ENCODE data around the gene ZNF814.
"Not testable (repeated sequence)": the region's sequence is repeated elsewhere in the genome, so short reads cannot be mapped to it uniquely, and the experiment has no call there.

The ZNF814 gene

GRCh38 chr19:57823608-57824007 lies 65.2 kb downstream of the ZNF814 start:
- H3K79me1 ChIP-seq (ENCODE audit: low read length); H3K9ac ChIP-seq (ENCODE audit: low read length); H3K4ac ChIP-seq (ENCODE audit: low read depth, low read length); H3K27ac ChIP-seq (ENCODE audit: low read depth, low read length); H3K18ac ChIP-seq (ENCODE audit: low read length); H4K91ac ChIP-seq (ENCODE audit: low read depth, low read length); H3K4me2 ChIP-seq (ENCODE audit: low read length); DNase-seq; H2BK120ac ChIP-seq (ENCODE audit: insufficient read depth, low read length, poor library complexity); H3K23ac ChIP-seq (ENCODE audit: low read length); H3K27me3 ChIP-seq (ENCODE audit: insufficient read depth, low read length); H2AK5ac ChIP-seq (ENCODE audit: low read length); H2AFZ ChIP-seq (ENCODE audit: insufficient read depth, low read length, poor library complexity); H2BK5ac ChIP-seq (ENCODE audit: low read depth, low read length, poor library complexity); H3K36me3 ChIP-seq (ENCODE audit: control insufficient read depth in 1 of 2, insufficient read depth in 2 of 2, low read length in 2 of 2); H2BK12ac ChIP-seq (ENCODE audit: low read length); H3K9me3 ChIP-seq (ENCODE audit: insufficient read depth, low read depth, low read length); H3K14ac ChIP-seq (ENCODE audit: low read length); H4K8ac ChIP-seq (ENCODE audit: low read depth, low read length); H3K4me3 ChIP-seq (ENCODE audit: low read depth, low read length); H4K12ac ChIP-seq (ENCODE audit: low read depth, low read length); H3K4me1 ChIP-seq (ENCODE audit: control insufficient read depth in 1 of 2, insufficient read depth in 2 of 2, low read length in 2 of 2): not testable (repeated sequence)
- H3K79me2 ChIP-seq (ENCODE audit: control insufficient read depth, insufficient read depth, low read length, poor library complexity) = peaks cover 14% of the 10 kb centered on the region
- no CpG with 5 or more reads among the region's 4 CpGs for WGBS (ENCODE audit: extremely low coverage, insufficient coverage, insufficient read length)

GRCh38 chr19:57823155-57823554 lies 65.7 kb downstream of the ZNF814 start:
- no CpG with 5 or more reads among the region's 2 CpGs for WGBS (ENCODE audit: extremely low coverage, insufficient coverage, insufficient read length)

GRCh38 chr19:57821501-57821900 lies 67.3 kb downstream of the ZNF814 start:
- H3K4me1 ChIP-seq (ENCODE audit: control insufficient read depth in 1 of 2, insufficient read depth in 2 of 2, low read length in 2 of 2) = peaks cover 8 to 17% of the 10 kb centered on the region in 2 experiments
- H3K36me3 ChIP-seq (ENCODE audit: control insufficient read depth in 1 of 2, insufficient read depth in 2 of 2, low read length in 2 of 2); H4K91ac ChIP-seq (ENCODE audit: low read depth, low read length); H3K18ac ChIP-seq (ENCODE audit: low read length); DNase-seq; H3K27me3 ChIP-seq (ENCODE audit: insufficient read depth, low read length); H2BK5ac ChIP-seq (ENCODE audit: low read depth, low read length, poor library complexity); H4K12ac ChIP-seq (ENCODE audit: low read depth, low read length); H2BK120ac ChIP-seq (ENCODE audit: insufficient read depth, low read length, poor library complexity); H3K4me2 ChIP-seq (ENCODE audit: low read length); H3K14ac ChIP-seq (ENCODE audit: low read length); H3K23ac ChIP-seq (ENCODE audit: low read length); H2AK5ac ChIP-seq (ENCODE audit: low read length); H3K4ac ChIP-seq (ENCODE audit: low read depth, low read length); H3K27ac ChIP-seq (ENCODE audit: low read depth, low read length); H4K8ac ChIP-seq (ENCODE audit: low read depth, low read length); H2AFZ ChIP-seq (ENCODE audit: insufficient read depth, low read length, poor library complexity); H3K9me3 ChIP-seq (ENCODE audit: insufficient read depth, low read depth, low read length); H2BK12ac ChIP-seq (ENCODE audit: low read length); H3K4me3 ChIP-seq (ENCODE audit: low read depth, low read length); H3K9ac ChIP-seq (ENCODE audit: low read length): not testable (repeated sequence)
- H3K79me1 ChIP-seq (ENCODE audit: low read length) = peaks cover 11% of the 10 kb centered on the region
- whole genome bisulfite sequencing (ENCODE audit: extremely low coverage, insufficient coverage, insufficient read length) = no CpG with 5 or more reads among the region's 3 CpGs
- peaks cover 11% of the 10 kb centered on the region for H3K79me2 ChIP-seq (ENCODE audit: control insufficient read depth, insufficient read depth, low read length, poor library complexity)

More at GRCh38 chr19:57823155-57823554, 65.7 kb downstream of the ZNF814 start:
- not testable (repeated sequence) for DNase-seq; H3K27me3 ChIP-seq (ENCODE audit: insufficient read depth, low read length); H3K14ac ChIP-seq (ENCODE audit: low read length); H3K18ac ChIP-seq (ENCODE audit: low read length); H4K91ac ChIP-seq (ENCODE audit: low read depth, low read length); H3K4ac ChIP-seq (ENCODE audit: low read depth, low read length); H2BK120ac ChIP-seq (ENCODE audit: insufficient read depth, low read length, poor library complexity); H3K23ac ChIP-seq (ENCODE audit: low read length); H4K8ac ChIP-seq (ENCODE audit: low read depth, low read length); H3K36me3 ChIP-seq (ENCODE audit: control insufficient read depth in 1 of 2, insufficient read depth in 2 of 2, low read length in 2 of 2); H3K27ac ChIP-seq (ENCODE audit: low read depth, low read length); H2AFZ ChIP-seq (ENCODE audit: insufficient read depth, low read length, poor library complexity); H2AK5ac ChIP-seq (ENCODE audit: low read length); H3K9ac ChIP-seq (ENCODE audit: low read length); H4K12ac ChIP-seq (ENCODE audit: low read depth, low read length); H3K4me2 ChIP-seq (ENCODE audit: low read length); H3K9me3 ChIP-seq (ENCODE audit: insufficient read depth, low read depth, low read length); H3K4me3 ChIP-seq (ENCODE audit: low read depth, low read length); H2BK12ac ChIP-seq (ENCODE audit: low read length); H2BK5ac ChIP-seq (ENCODE audit: low read depth, low read length, poor library complexity)
- peaks cover 6 to 13% of the 10 kb centered on the region in 2 experiments for H3K4me1 ChIP-seq (ENCODE audit: control insufficient read depth in 1 of 2, insufficient read depth in 2 of 2, low read length in 2 of 2)
- peaks cover 11% of the 10 kb centered on the region for H3K79me1 ChIP-seq (ENCODE audit: low read length)
- peaks cover 14% of the 10 kb centered on the region for H3K79me2 ChIP-seq (ENCODE audit: control insufficient read depth, insufficient read depth, low read length, poor library complexity)

- H4K8ac ChIP-seq (ENCODE audit: low read depth, low read length); H3K9ac ChIP-seq (ENCODE audit: low read length); H3K9me3 ChIP-seq (ENCODE audit: insufficient read depth, low read depth, low read length); H3K18ac ChIP-seq (ENCODE audit: low read length); H2BK5ac ChIP-seq (ENCODE audit: low read depth, low read length, poor library complexity); H3K36me3 ChIP-seq (ENCODE audit: control insufficient read depth in 1 of 2, insufficient read depth in 2 of 2, low read length in 2 of 2); H4K91ac ChIP-seq (ENCODE audit: low read depth, low read length); H3K27me3 ChIP-seq (ENCODE audit: insufficient read depth, low read length); DNase-seq; H2BK12ac ChIP-seq (ENCODE audit: low read length); H3K14ac ChIP-seq (ENCODE audit: low read length); H2BK120ac ChIP-seq (ENCODE audit: insufficient read depth, low read length, poor library complexity); H3K23ac ChIP-seq (ENCODE audit: low read length); H2AK5ac ChIP-seq (ENCODE audit: low read length); H4K12ac ChIP-seq (ENCODE audit: low read depth, low read length); H2AFZ ChIP-seq (ENCODE audit: insufficient read depth, low read length, poor library complexity); H3K27ac ChIP-seq (ENCODE audit: low read depth, low read length); H3K4me3 ChIP-seq (ENCODE audit: low read depth, low read length): not testable (repeated sequence)
- peak overlapping the region; percentile 94 for H3K4me2 ChIP-seq (ENCODE audit: low read length)
- peaks cover 11 to 18% of the 10 kb centered on the region in 2 experiments for H3K4me1 ChIP-seq (ENCODE audit: control insufficient read depth in 1 of 2, insufficient read depth in 2 of 2, low read length in 2 of 2)
- peaks cover 11% of the 10 kb centered on the region for H3K79me1 ChIP-seq (ENCODE audit: low read length)
- WGBS (ENCODE audit: extremely low coverage, insufficient coverage, insufficient read length) = no CpG with 5 or more reads among the region's 3 CpGs
- peak overlapping the region; percentile 97 for H3K4ac ChIP-seq (ENCODE audit: low read depth, low read length)
- H3K79me2 ChIP-seq (ENCODE audit: control insufficient read depth, insufficient read depth, low read length, poor library complexity) = peaks cover 11% of the 10 kb centered on the region
Observed at GRCh38 chr19:57821095-57821494, 67.7 kb downstream of the ZNF814 start.

Measured in trophoblast cell (in vitro differentiated cells and primary cell).